B cell (primary cell): Measurements from ENCODE around the gene LIN37. TPM values are rescaled to one million over a fixed set of nuclear protein-coding genes. Genes with fewer than 3 reads are reported as not detected.

Source experiments
- ATAC-seq: fragments of 200-7000 bp; cut with Tn5 transposase; one replicate; pipeline ENCODE4 v1.10.0; 2021; ENCODE audit warnings: low read depth, mild to moderate bottlenecking, moderate number of reproducible peaks, moderate library complexity
- CTCF ChIA-PET: fragments of 350-600 bp; sonication (Branson Sonifier 250); formaldehyde crosslinking; loops from one replicate; lab custom pipeline; 2021; ENCODE audit warnings: antibody characterized with exemption, inconsistent platforms; lab: Charles Lee
- POLR2A ChIA-PET: fragments of 350-600 bp; sonication (Branson Sonifier 250); formaldehyde crosslinking; loops from one replicate; lab custom pipeline; 2021; ENCODE audit warnings: antibody characterized with exemption; lab: Charles Lee
- DNase-seq: peaks from one replicate; pipeline ENCODE4 v3.0.0; 2013
- H2AFZ ChIP-seq: 2 replicates; pipeline ENCODE4 v1.6.1; 2012; ENCODE audit warnings: mild to moderate bottlenecking, low read depth, low read length; ENCODE audit not compliant: insufficient read depth, poor library complexity, severe bottlenecking
- H3K27ac ChIP-seq, 2 donors: 1 replicate in 1 of 2; 2 replicates in 1 of 2; pipeline ENCODE4 v1.5.1; 2012 to 2013; ENCODE audit warnings: low read length in 2 of 2, mild to moderate bottlenecking in 2 of 2, moderate library complexity in 1 of 2
- H3K27me3 ChIP-seq, 4 experiments: fragments of 200-600 bp in 1 of 4; sonication (generic) in 1 of 4; replicated peaks in 1 of 4; 1 replicate in 2 of 4; 2 replicates in 2 of 4; pipeline versions ENCODE4 v1.6.1 to v1.7.0; 2013 to 2016; ENCODE audit warnings: low read length in 3 of 4, mild to moderate bottlenecking in 2 of 4, mixed read lengths in 1 of 4, moderate library complexity in 1 of 4; ENCODE audit not compliant: insufficient read depth in 4 of 4, control insufficient read depth in 3 of 4; ENCODE audit errors: control extremely low read depth in 1 of 4
- H3K36me3 ChIP-seq, 2 experiments: replicated peaks in 1 of 2; 1 replicate in 1 of 2; 2 replicates in 1 of 2; pipeline versions ENCODE4 v1.6.1 to v1.7.1; 2013; ENCODE audit warnings: low read length in 1 of 2; ENCODE audit not compliant: insufficient read depth in 2 of 2, control insufficient read depth in 1 of 2; ENCODE audit errors: control extremely low read depth in 1 of 2, extremely low read depth in 1 of 2
- H3K4me1 ChIP-seq, 2 donors: fragments of 200-600 bp in 1 of 2; sonication (generic) in 1 of 2; 1 replicate in 1 of 2; 2 replicates in 1 of 2; pipeline versions ENCODE4 v1.5.1 to v1.6.1; 2013 to 2017; ENCODE audit warnings: low read length in 2 of 2; ENCODE audit not compliant: control insufficient read depth in 2 of 2, insufficient read depth in 2 of 2
- H3K4me2 ChIP-seq: replicated peaks from 2 replicates; pipeline ENCODE3; 2012; ENCODE audit warnings: mild to moderate bottlenecking, low read depth, low read length; ENCODE audit not compliant: poor library complexity, severe bottlenecking
- H3K4me3 ChIP-seq, 5 experiments: fragments of 200-600 bp in 1 of 5; sonication (generic) in 1 of 5; 1 replicate in 3 of 5; 2 replicates in 2 of 5; pipeline versions ENCODE4 v1.5.1 to v1.7.0; 2011 to 2016; ENCODE audit warnings: low read length in 4 of 5, mild to moderate bottlenecking in 4 of 5, low read depth in 2 of 5, control low read depth in 1 of 5, moderate library complexity in 1 of 5; ENCODE audit not compliant: insufficient read depth in 1 of 5; ENCODE audit errors: control extremely low read depth in 1 of 5, extremely low read depth in 1 of 5
- H3K79me2 ChIP-seq: fragments of 200-600 bp; sonication (generic); one replicate; pipeline ENCODE4 v1.6.0; 2016; ENCODE audit warnings: low read length; ENCODE audit not compliant: control insufficient read depth, insufficient read depth
- H3K9ac ChIP-seq: fragments of 200-600 bp; sonication (generic); 2 replicates; pipeline ENCODE4 v1.6.1; 2017; ENCODE audit warnings: mild to moderate bottlenecking, low read length, moderate library complexity
- H3K9me3 ChIP-seq, 3 donors: one replicate each; pipeline versions ENCODE4 v1.6.1 to v1.7.1; 2013; ENCODE audit warnings: low read length in 2 of 3; ENCODE audit not compliant: control insufficient read depth in 2 of 3, insufficient read depth in 1 of 3; ENCODE audit errors: control extremely low read depth in 1 of 3
- H4K20me1 ChIP-seq: 2 replicates; pipeline ENCODE4 v1.6.0; 2012; ENCODE audit warnings: mild to moderate bottlenecking, low read length; ENCODE audit not compliant: insufficient read depth, control insufficient read depth, poor library complexity, severe bottlenecking
- H3K27ac Mint-ChIP-seq: one replicate; pipeline ENCODE4 v1.8.0; 2021; ENCODE audit warnings: mixed read lengths
- H3K27me3 Mint-ChIP-seq: one replicate; pipeline ENCODE4 v1.8.0; 2021; ENCODE audit warnings: mixed read lengths
- H3K4me1 Mint-ChIP-seq: one replicate; pipeline ENCODE4 v1.8.0; 2021; ENCODE audit warnings: mixed read lengths
- H3K4me3 Mint-ChIP-seq: one replicate; pipeline ENCODE4 v1.8.0; 2021; ENCODE audit warnings: mixed read lengths
- H3K9me3 Mint-ChIP-seq: one replicate; pipeline ENCODE4 v1.8.0; 2022; ENCODE audit warnings: mixed read lengths; ENCODE audit not compliant: insufficient read depth
- EZH2 ChIP-seq: IDR thresholded peaks from 2 replicates; pipeline ENCODE4 v1.6.1; 2012; ENCODE audit warnings: borderline replicate concordance, low read depth, mild to moderate bottlenecking, moderate library complexity, low read length; ENCODE audit not compliant: insufficient read depth, poor library complexity, severe bottlenecking
- WGBS: methylation state at CpG from one replicate; pipeline ENCODE4 v1.1.5; 2013; ENCODE audit warnings: missing lambda C conversion rate; ENCODE audit not compliant: insufficient coverage; 5-methylcytosine and 5-hydroxymethylcytosine counted together
- intact Hi-C: fragments of 100-400 bp; cut with micrococcal nuclease; formaldehyde crosslinking; loops from one replicate; pipeline ENCODE4 v1.10.0; 2022
- polyA plus RNA-seq: library from polyadenylated mRNA; depleted of rRNA; stranded (reverse); fragments of >200 nt; gene quantifications from 2 replicates; pipeline ENCODE4 v1.2.3, GENCODE V29; 2012
- total RNA-seq, 2 donors: library from RNA; stranded (reverse); fragments of 120-200 nt in 1 of 2; gene quantifications; 1 replicate in 1 of 2; 2 replicates in 1 of 2; pipeline versions ENCODE4 v1.2.3 to v1.2.4, GENCODE V29; 2013 to 2022
- TF ChIP-seq, protein P1 (sequence below): fragments of 200-600 bp; IDR thresholded peaks from one replicate; pipeline ENCODE4 v1.8.0; 2022; ENCODE audit warnings: antibody characterized with exemption, mild to moderate bottlenecking

The LIN37 gene
- total and polyA plus RNA-seq, 2 donors (not counting 1 experiment from before 2014, with no cell fraction given) = 22.3 to 64.1 TPM

- WGBS = 96% methylated on average over 41 of the region's 45 CpGs
- Mint-ChIP-seq H3K27ac (no peak overlapping the region), H3K27me3 (no peaks in the 10 kb centered on the region), H3K9me3 (no peaks in the 10 kb centered on the region), H3K4me3 (no peak overlapping the region), H3K4me1 (no peaks in the 10 kb centered on the region)
- Histone ChIP-seq H3K4me2 (no peak overlapping the region), H3K79me2 (no peaks in the 10 kb centered on the region), H4K20me1 (no peaks in the 10 kb centered on the region), H3K9ac (no peak overlapping the region), H3K4me1 (no peaks in the 10 kb centered on the region), H3K27ac (no peak overlapping the region), H3K9me3 (no peaks in the 10 kb centered on the region), H2AFZ (no peak overlapping the region), H3K36me3 (peaks cover 0 to 5% of the 10 kb centered on the region in 2 experiments), H3K4me3 (no peak overlapping the region), H3K27me3 (no peaks in the 10 kb centered on the region)
- POLR2A ChIA-PET = interaction anchor here (0.5 to 0.6 kb wide), 2 partner anchors 294 to 351 kb away, joined by 3 to 9 read pairs; no protein-coding TSS in a partner anchor
- ATAC-seq (no peak), DNase-seq (no peak)
- TF ChIP-seq, protein P1, sequence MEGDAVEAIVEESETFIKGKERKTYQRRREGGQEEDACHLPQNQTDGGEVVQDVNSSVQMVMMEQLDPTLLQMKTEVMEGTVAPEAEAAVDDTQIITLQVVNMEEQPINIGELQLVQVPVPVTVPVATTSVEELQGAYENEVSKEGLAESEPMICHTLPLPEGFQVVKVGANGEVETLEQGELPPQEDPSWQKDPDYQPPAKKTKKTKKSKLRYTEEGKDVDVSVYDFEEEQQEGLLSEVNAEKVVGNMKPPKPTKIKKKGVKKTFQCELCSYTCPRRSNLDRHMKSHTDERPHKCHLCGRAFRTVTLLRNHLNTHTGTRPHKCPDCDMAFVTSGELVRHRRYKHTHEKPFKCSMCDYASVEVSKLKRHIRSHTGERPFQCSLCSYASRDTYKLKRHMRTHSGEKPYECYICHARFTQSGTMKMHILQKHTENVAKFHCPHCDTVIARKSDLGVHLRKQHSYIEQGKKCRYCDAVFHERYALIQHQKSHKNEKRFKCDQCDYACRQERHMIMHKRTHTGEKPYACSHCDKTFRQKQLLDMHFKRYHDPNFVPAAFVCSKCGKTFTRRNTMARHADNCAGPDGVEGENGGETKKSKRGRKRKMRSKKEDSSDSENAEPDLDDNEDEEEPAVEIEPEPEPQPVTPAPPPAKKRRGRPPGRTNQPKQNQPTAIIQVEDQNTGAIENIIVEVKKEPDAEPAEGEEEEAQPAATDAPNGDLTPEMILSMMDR = no peak
- TF ChIP-seq EZH2 = no peak
- CTCF ChIA-PET = no interaction called here
- intact Hi-C loops = no loop called here
Observed at GRCh38 chr19:35784503-35785338, 36.3 kb downstream of the LIN37 start.

DNA sequence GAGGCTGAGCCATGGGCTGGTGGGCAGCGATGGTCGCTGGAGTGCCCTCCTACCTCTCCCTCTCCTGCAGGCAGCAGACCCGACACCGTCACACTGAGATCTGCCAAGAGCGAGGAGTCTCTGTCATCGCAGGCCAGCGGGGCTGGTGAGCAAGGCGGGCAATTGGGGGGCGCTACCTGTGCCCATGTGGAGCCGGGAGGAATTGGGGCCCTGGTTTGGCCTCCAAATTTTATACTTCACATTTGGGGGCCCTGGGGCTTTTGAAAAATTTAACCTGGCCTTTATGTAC is 36.9 kb downstream of the LIN37 start:
- no peak overlapping the region for H3K9ac ChIP-seq
- Mint-ChIP-seq H3K4me3 (no peak overlapping the region), H3K4me1 (no peaks in the 10 kb centered on the region), H3K9me3 (no peaks in the 10 kb centered on the region), H3K27ac (no peak overlapping the region), H3K27me3 (no peaks in the 10 kb centered on the region)
- no peaks in the 10 kb centered on the region for H3K79me2 ChIP-seq
- ChIA-PET POLR2A (no interaction called here), CTCF (no interaction called here)
- ATAC-seq (no peak), DNase-seq (no peak)
- peaks cover 0 to 3% of the 10 kb centered on the region in 2 experiments for H3K36me3 ChIP-seq
- H2AFZ ChIP-seq = no peak overlapping the region
- 97% methylated on average over 9 of the region's 10 CpGs for WGBS
- intact Hi-C loops = no loop called here
- H4K20me1 ChIP-seq = no peaks in the 10 kb centered on the region
- H3K27me3 ChIP-seq = no peaks in the 10 kb centered on the region
- H3K4me2 ChIP-seq = no peak overlapping the region
- H3K4me3 ChIP-seq = no peak overlapping the region
- H3K27ac ChIP-seq = no peak overlapping the region
- TF ChIP-seq, protein P1 = no peak
- no peak for TF ChIP-seq EZH2
- H3K9me3 ChIP-seq = no peaks in the 10 kb centered on the region
- no peaks in the 10 kb centered on the region for H3K4me1 ChIP-seq
